ENCODE data around the gene ZBTB7C. TPM values are rescaled to one million over a fixed set of nuclear protein-coding genes. Genes with fewer than 3 reads are reported as not detected.

Gene ZBTB7C
- total and polyA plus RNA-seq, 2 of the 8 experiments (the other 6 are each of a cell fraction or from before 2014, with no cell fraction given), result 0.15 to 0.45 TPM

GRCh38 chr18:48183613-48184012, 225.6 kb downstream of the ZBTB7C start:
- Histone ChIP-seq H3K14ac (ENCODE audit: insufficient read length) (no peak overlapping the region), H3K4me2 (ENCODE audit: insufficient read depth in 1 of 2, low read depth in 2 of 2, low read length in 2 of 2) (no peak overlapping the region), H3K9me3 (ENCODE audit: insufficient read depth in 2 of 2, low read depth in 1 of 2, low read length in 1 of 2) (no peaks in the 10 kb centered on the region), H4K91ac (replicated peaks; ENCODE audit: insufficient read length, low read length) (no peak overlapping the region), H3K4me3 (ENCODE audit: extremely low read depth in 1 of 4, insufficient read depth in 2 of 4, low read depth in 3 of 4, low read length in 4 of 4) (no peak overlapping the region), H2BK120ac (replicated peaks; ENCODE audit: low read depth, low read length) (no peak overlapping the region), H3K9ac (replicated peaks in 1 of 4; ENCODE audit: extremely low read depth in 1 of 4, low read depth in 3 of 4, low read length in 3 of 4) (no peak overlapping the region), H3K36me3 (ENCODE audit: control insufficient read depth in 2 of 4, insufficient read depth in 4 of 4, low read length in 3 of 4) (no peaks in the 10 kb centered on the region), H3K79me2 (ENCODE audit: control insufficient read depth in 1 of 2, insufficient read depth in 2 of 2, low read length in 2 of 2) (no peaks in the 10 kb centered on the region), H3K23ac (ENCODE audit: insufficient read length) (no peak overlapping the region), H4K5ac (ENCODE audit: insufficient read length, low read depth, low read length) (no peak overlapping the region), H2BK15ac (ENCODE audit: low read length) (no peak overlapping the region), H2AK5ac (ENCODE audit: low read depth, low read length) (no peak overlapping the region), H3K4ac (replicated peaks; ENCODE audit: insufficient read length, low read depth, low read length) (no peak overlapping the region), H3K56ac (replicated peaks; ENCODE audit: insufficient read length, low read depth, low read length) (no peak overlapping the region), H4K8ac (ENCODE audit: extremely low read depth, insufficient read depth, low read length) (no peak overlapping the region), H3K23me2 (ENCODE audit: low read depth, low read length) (no peaks in the 10 kb centered on the region; the same call in 1 of the 2 replicates), H2BK5ac (ENCODE audit: low read depth, low read length) (no peak overlapping the region), H3K79me1 (ENCODE audit: low read depth, low read length) (no peaks in the 10 kb centered on the region), H3K27me3 (replicated peaks in 1 of 4; ENCODE audit: control insufficient read depth in 3 of 4, extremely low read depth in 1 of 4, insufficient read depth in 3 of 4, low read length in 3 of 4) (0 out of 7 replicates have a peak, but pooled peaks cover 0 to 2% (median 0%) of the 10 kb centered on the region in 4 experiments), H2AFZ (ENCODE audit: low read length) (no peak overlapping the region), H2BK12ac (ENCODE audit: low read depth, low read length) (no peak overlapping the region), H3K27ac (ENCODE audit: low read depth, low read length) (no peak overlapping the region), H2BK20ac (ENCODE audit: low read length) (no peak overlapping the region), H3K18ac (ENCODE audit: extremely low read depth, low read length) (no peak overlapping the region), H4K20me1 (replicated peaks in 1 of 2; ENCODE audit: control insufficient read depth in 1 of 2, insufficient read depth in 2 of 2, low read length in 2 of 2) (no peaks in the 10 kb centered on the region), H3K4me1 (replicated peaks in 1 of 4; ENCODE audit: control insufficient read depth in 3 of 4, insufficient read depth in 4 of 4, low read length in 3 of 4) (peaks cover 0 to 11% (median 4%) of the 10 kb centered on the region in 4 experiments; a peak in 3 of 7 replicates)
- DNase-seq (ENCODE audit: low read depth in 1 of 2, low spot score in 2 of 2) (no peak), FAIRE-seq (no peak)
- ChIA-PET CTCF (ENCODE audit: partially characterized antibody) (interaction anchor here (0.6 to 1.8 kb wide), 4 partner anchors 16 to 1270 kb away, joined by 3 to 7 read pairs (median 4); no protein-coding TSS in a partner anchor), POLR2A (ENCODE audit: partially characterized antibody) (no interaction called here)
- 75% methylated on average over 2 of the region's 2 CpGs; no CpG with 5 or more reads in 1 of the 2 experiments for WGBS, 2 experiments (ENCODE audit: extremely low coverage in 1 of 2, insufficient coverage in 1 of 2, insufficient read length in 1 of 2, insufficient replicate concordance in 2 of 2, low coverage in 1 of 2, low lambda C conversion rate in 2 of 2, missing lambda C conversion rate in 1 of 2)
- TF ChIP-seq TCF12 (IDR thresholded peaks at IDR 0.05; ENCODE audit: low read depth, low read length) (no peak), CBX5 (IDR thresholded peaks at IDR 0.05; ENCODE audit: low read depth, low read length) (no peak), USF2 (IDR thresholded peaks at IDR 0.05; ENCODE audit: low read length) (no peak), POU5F1 (IDR thresholded peaks at IDR 0.05; ENCODE audit: low read depth, low read length) (no peak), GABPA (IDR thresholded peaks at IDR 0.05; ENCODE audit: borderline replicate concordance, insufficient read depth, low read length) (no peak), SIX5 (IDR thresholded peaks at IDR 0.05; ENCODE audit: low read depth, low read length) (no peak), BRCA1 (IDR thresholded peaks at IDR 0.05; ENCODE audit: low read depth, low read length) (no peak), CBX8 (IDR thresholded peaks at IDR 0.05; ENCODE audit: borderline replicate concordance, low read depth, low read length) (no peak), CEBPB (IDR thresholded peaks at IDR 0.05; ENCODE audit: low read depth, low read length) (no peak), RNF2 (IDR thresholded peaks at IDR 0.05; ENCODE audit: borderline replicate concordance, low read depth, low read length, missing control alignments, poor library complexity, severe bottlenecking) (no peak), SRF (IDR thresholded peaks at IDR 0.05; ENCODE audit: low read depth, low read length) (no peak), BCL11A (IDR thresholded peaks at IDR 0.05; ENCODE audit: low read depth in 2 of 2, low read length in 2 of 2) (no peak), JUND (IDR thresholded peaks at IDR 0.05; ENCODE audit: low read length) (no peak), CREB1 (IDR thresholded peaks at IDR 0.05) (no peak)
